Loucy (cell line): Measurements from ENCODE around the gene NKAIN2.

Source experiments
- H2AFZ ChIP-seq: fragments of 200-600 bp; sonication (generic); 2 replicates; pipeline ENCODE4 v1.6.0; 2016; ENCODE audit warnings: antibody characterized with exemption, mild to moderate bottlenecking, low read length, moderate library complexity
- H3F3A ChIP-seq: fragments of 200-600 bp; 2 replicates; pipeline ENCODE4 v1.6.0; 2016; ENCODE audit warnings: antibody characterized with exemption, low read depth, mild to moderate bottlenecking
- H3K27me3 ChIP-seq: fragments of 200-600 bp; sonication (generic); 2 replicates; pipeline ENCODE4 v1.6.1; 2014; ENCODE audit warnings: low read length, mild to moderate bottlenecking; ENCODE audit not compliant: insufficient read depth, poor library complexity, severe bottlenecking
- H3K36me3 ChIP-seq: fragments of 200-600 bp; sonication (generic); 2 replicates; pipeline ENCODE4 v1.6.1; 2016; ENCODE audit warnings: low read length; ENCODE audit not compliant: insufficient read depth
- H3K4me1 ChIP-seq: fragments of 200-600 bp; sonication (generic); 2 replicates; pipeline ENCODE4 v1.5.1; 2014; ENCODE audit warnings: low read length, mild to moderate bottlenecking; ENCODE audit not compliant: insufficient read depth, poor library complexity, severe bottlenecking
- H3K4me2 ChIP-seq: fragments of 200-600 bp; sonication (generic); 2 replicates; pipeline ENCODE4 v1.6.0; 2014; ENCODE audit warnings: antibody characterized with exemption, low read length, low read depth, mild to moderate bottlenecking; ENCODE audit not compliant: poor library complexity, severe bottlenecking
- H3K4me3 ChIP-seq: fragments of 200-600 bp; sonication (generic); 2 replicates; pipeline ENCODE4 v1.5.1; 2014; ENCODE audit warnings: low read length, mild to moderate bottlenecking, mixed read lengths; ENCODE audit not compliant: poor library complexity, severe bottlenecking
- H3K79me2 ChIP-seq: fragments of 200-600 bp; sonication (generic); 2 replicates; pipeline ENCODE4 v1.6.1; 2014; ENCODE audit warnings: low read length; ENCODE audit not compliant: insufficient read depth
- H3K9ac ChIP-seq: fragments of 200-600 bp; sonication (generic); 2 replicates; pipeline ENCODE4 v1.6.0; 2014; ENCODE audit warnings: mild to moderate bottlenecking, low read depth, low read length, moderate library complexity; ENCODE audit not compliant: poor library complexity, severe bottlenecking
- H3K9me2 ChIP-seq: fragments of 200-600 bp; sonication (generic); replicated peaks from 2 replicates; pipeline ENCODE4 v1.6.1; 2016; ENCODE audit warnings: low read depth, low read length, mixed read lengths
- H3K9me3 ChIP-seq: fragments of 200-600 bp; sonication (generic); 2 replicates; pipeline ENCODE4 v1.6.1; 2014; ENCODE audit warnings: mild to moderate bottlenecking, antibody characterized with exemption, low read length, low read depth; ENCODE audit not compliant: insufficient read depth
- H4K20me1 ChIP-seq: fragments of 200-600 bp; sonication (generic); 2 replicates; pipeline ENCODE4 v1.6.0; 2014; ENCODE audit warnings: antibody characterized with exemption, low read length, mild to moderate bottlenecking; ENCODE audit not compliant: insufficient read depth, poor library complexity, severe bottlenecking
- CTCF ChIP-seq: fragments of 200-600 bp; sonication (generic); conservative IDR thresholded peaks from 2 replicates; pipeline ENCODE4 v1.5.1; 2014; ENCODE audit warnings: mild to moderate bottlenecking, antibody characterized with exemption, low read length
- EZH2phosphoT487 ChIP-seq: fragments of 200-600 bp; IDR thresholded peaks from 2 replicates; pipeline ENCODE4 v1.6.1; 2018; ENCODE audit warnings: antibody characterized with exemption, mild to moderate bottlenecking, moderate library complexity, borderline replicate concordance

Gene NKAIN2

GRCh38 chr6:124670801-124671200 is 867.1 kb downstream of the NKAIN2 start:
- no peaks in the 10 kb centered on the region for H3K36me3 ChIP-seq
- TF ChIP-seq CTCF: no peak
- TF ChIP-seq EZH2phosphoT487: no peak
- H3K79me2 ChIP-seq: no peaks in the 10 kb centered on the region
- H3K4me2 ChIP-seq: no peak overlapping the region
- H3K4me3 ChIP-seq: no peak overlapping the region
- H4K20me1 ChIP-seq: no peaks in the 10 kb centered on the region
- no peak overlapping the region for H3K9ac ChIP-seq
- H3K27me3 ChIP-seq: no peaks in the 10 kb centered on the region
- no peaks in the 10 kb centered on the region for H3K9me3 ChIP-seq
- H3K4me1 ChIP-seq: no peaks in the 10 kb centered on the region
- no peak overlapping the region for H2AFZ ChIP-seq
- no peaks in the 10 kb centered on the region for H3K9me2 ChIP-seq
- no peaks in the 10 kb centered on the region for H3F3A ChIP-seq

GRCh38 chr6:124671324-124671723 is 867.7 kb downstream of the NKAIN2 start:
- H2AFZ ChIP-seq: no peak overlapping the region
- H3K4me1 ChIP-seq: no peaks in the 10 kb centered on the region

GRCh38 chr6:124674042-124674441 is 870.4 kb downstream of the NKAIN2 start:
- Histone ChIP-seq H3K36me3 (no peaks in the 10 kb centered on the region), H3K4me3 (no peak overlapping the region), H3K4me2 (no peak overlapping the region), H3K79me2 (no peaks in the 10 kb centered on the region), H3K9me3 (no peaks in the 10 kb centered on the region), H3K4me1 (no peaks in the 10 kb centered on the region), H3K9me2 (no peaks in the 10 kb centered on the region), H4K20me1 (no peaks in the 10 kb centered on the region), H3F3A (no peaks in the 10 kb centered on the region), H2AFZ (no peak overlapping the region), H3K9ac (no peak overlapping the region), H3K27me3 (no peaks in the 10 kb centered on the region)
- TF ChIP-seq CTCF: no peak
- no peak for TF ChIP-seq EZH2phosphoT487

More at GRCh38 chr6:124671324-124671723, 867.7 kb downstream of the NKAIN2 start:
- no peaks in the 10 kb centered on the region for H3K9me2 ChIP-seq
- H3K36me3 ChIP-seq: no peaks in the 10 kb centered on the region
- H3K27me3 ChIP-seq: no peaks in the 10 kb centered on the region
- no peaks in the 10 kb centered on the region for H3K79me2 ChIP-seq
- no peaks in the 10 kb centered on the region for H3K9me3 ChIP-seq
- H3K9ac ChIP-seq: no peak overlapping the region
- no peak for TF ChIP-seq CTCF
- TF ChIP-seq EZH2phosphoT487: no peak
- H3F3A ChIP-seq: no peaks in the 10 kb centered on the region
- no peak overlapping the region for H3K4me3 ChIP-seq
- H4K20me1 ChIP-seq: no peaks in the 10 kb centered on the region
- no peak overlapping the region for H3K4me2 ChIP-seq
